ENCODE measurements around the gene RAB5IF. TPM values are rescaled to one million over a fixed set of nuclear protein-coding genes. Genes with fewer than 3 reads are reported as not detected.

RAB5IF gene
- total and polyA plus RNA-seq, 2 of the 13 experiments (the other 11 are each of a cell fraction or from before 2014, with no cell fraction given), result 261 to 305 TPM

Small RNAs within 50 kb of the gene (small RNA-seq; reads per million reads assigned to genes)
- gene RF00017 (ENCODE audit: insufficient read depth in 2 of 3, insufficient read length in 3 of 3, low read depth in 2 of 3, low replicate concordance in 1 of 3), result 0 reads per million in 3 experiments

Other genes with a start within 250 kb of the RAB5IF start
- 2.2 and 2.7 TPM in 2 replicates for gene MYL9, start 64.3 kb upstream of the RAB5IF start, total RNA-seq (2016; rRNA removed; fragmentation: Illumina TruSeq; extraction: Trizol)
- 0.87 and 1.1 TPM in 2 replicates for gene MYL9, start 64.3 kb upstream of the RAB5IF start, polyA plus RNA-seq (2011; rRNA removed)
- 53.9 and 60.3 TPM in 2 replicates for gene TGIF2, start 32.2 kb upstream of the RAB5IF start, total RNA-seq (2016; rRNA removed; fragmentation: Illumina TruSeq; extraction: Trizol)
- gene TGIF2, start 32.2 kb upstream of the RAB5IF start, polyA plus RNA-seq (2011; rRNA removed), result 41.3 and 49.9 TPM in 2 replicates
- gene SLA2, start 40.4 kb downstream of the RAB5IF start, total RNA-seq (2016; rRNA removed; fragmentation: Illumina TruSeq; extraction: Trizol), result 1.6 and 1.8 TPM in 2 replicates
- gene SLA2, start 40.4 kb downstream of the RAB5IF start, polyA plus RNA-seq (2011; rRNA removed), result 3.6 and 4.5 TPM in 2 replicates
- gene NDRG3, start 140.3 kb downstream of the RAB5IF start, total RNA-seq (2016; rRNA removed; fragmentation: Illumina TruSeq; extraction: Trizol), result 36.0 and 43.3 TPM in 2 replicates
- gene NDRG3, start 140.3 kb downstream of the RAB5IF start, polyA plus RNA-seq (2011; rRNA removed), result 34.7 and 40.5 TPM in 2 replicates
- 53.7 and 82.4 TPM in 2 replicates for gene DSN1, start 168.0 kb downstream of the RAB5IF start, total RNA-seq (2016; rRNA removed; fragmentation: Illumina TruSeq; extraction: Trizol)
- 10.5 and 18.7 TPM in 2 replicates for gene DSN1, start 168.0 kb downstream of the RAB5IF start, polyA plus RNA-seq (2011; rRNA removed)

Measured in HepG2 (cell line).